ENCODE data around the gene SNRNP35. TPM values are rescaled to one million over a fixed set of nuclear protein-coding genes. Genes with fewer than 3 reads are reported as not detected.
"Not testable (repeated sequence)": the region's sequence is repeated elsewhere in the genome, so short reads cannot be mapped to it uniquely, and the experiment has no call there.

Gene SNRNP35
- total RNA-seq, 1 donor from 2014 or later = 24.3 TPM

DNA sequence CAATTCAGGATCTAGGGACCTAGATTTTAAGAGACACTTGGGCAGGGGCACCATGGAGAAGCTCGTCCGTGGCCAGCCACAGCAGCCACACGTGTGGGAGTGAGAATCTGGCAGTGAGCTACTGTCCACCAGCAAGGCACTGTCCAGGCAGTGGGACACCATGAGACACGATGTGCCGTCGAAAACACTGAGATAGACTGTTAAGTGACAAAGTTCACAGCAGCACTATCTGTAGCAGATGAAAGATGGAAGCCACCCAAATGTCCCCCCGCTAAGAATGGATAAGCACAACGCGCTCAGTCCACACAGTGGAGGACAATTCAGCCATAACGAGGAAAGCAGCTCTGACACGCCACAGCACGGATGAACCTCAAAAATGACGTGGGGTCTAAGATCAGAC lies 55.9 kb downstream of the SNRNP35 start:
- no peak for DNase-seq (ENCODE audit: low spot score)
- intact Hi-C loops (cut with DNase I) = no loop called here

DNA sequence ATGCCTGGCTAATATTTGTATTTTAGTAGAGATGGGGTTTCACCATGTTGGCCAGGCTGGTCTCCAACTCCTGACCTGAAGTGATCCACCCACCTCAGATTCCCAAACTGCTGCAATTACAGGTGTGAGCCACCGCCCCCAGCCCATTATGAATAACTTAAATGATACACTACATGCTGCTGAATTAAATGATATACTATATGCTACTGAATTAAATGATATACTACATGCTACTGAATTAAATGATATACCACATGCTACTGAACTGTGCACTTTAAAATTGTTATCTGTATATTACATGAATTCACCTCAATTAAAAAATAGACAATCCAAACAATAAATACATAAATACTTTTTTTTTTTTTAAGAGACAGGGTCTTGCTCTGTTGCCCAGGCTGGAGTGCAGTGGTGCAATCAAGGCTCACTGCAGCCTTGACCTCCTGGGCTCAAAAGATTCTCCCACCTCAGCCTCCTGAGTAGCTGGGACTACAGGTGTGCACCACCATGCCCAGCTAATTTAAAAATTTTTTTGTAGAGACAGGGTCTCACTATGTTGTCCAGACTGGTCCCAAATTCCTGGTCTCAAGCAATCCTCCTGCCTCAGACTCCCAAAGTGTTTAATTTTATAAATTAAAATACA lies 56.8 kb downstream of the SNRNP35 start:
- DNase-seq (ENCODE audit: low spot score); intact Hi-C loops (cut with DNase I): not testable (repeated sequence)

- intact Hi-C loops (cut with DNase I) = no loop called here
- DNase-seq (ENCODE audit: low spot score) = no peak
Observed at GRCh38 chr12:123516216-123516780, 58.4 kb downstream of the SNRNP35 start.

Other genes starting within 250 kb of the SNRNP35 start
- 22.0 TPM for gene MPHOSPH9, start 225.0 kb upstream of the SNRNP35 start, total RNA-seq
- gene MTRFR, start 224.7 kb upstream of the SNRNP35 start, total RNA-seq = 7.8 TPM
- gene CDK2AP1, start 186.3 kb upstream of the SNRNP35 start, total RNA-seq = 82.3 TPM
- gene SBNO1, start 93.3 kb upstream of the SNRNP35 start, total RNA-seq = 25.3 TPM
- 36.4 TPM for gene KMT5A, start 74.0 kb upstream of the SNRNP35 start, total RNA-seq
- gene RILPL2, start 21.5 kb upstream of the SNRNP35 start, total RNA-seq = 1.6 TPM
- gene RILPL1, start 75.6 kb downstream of the SNRNP35 start, total RNA-seq = 85.3 TPM
- 150 TPM for gene TMED2, start 126.4 kb downstream of the SNRNP35 start, total RNA-seq
- gene DDX55, start 144.0 kb downstream of the SNRNP35 start, total RNA-seq = 5.1 TPM
- 27.9 TPM for gene EIF2B1, start 175.5 kb downstream of the SNRNP35 start, total RNA-seq
- gene GTF2H3, start 175.7 kb downstream of the SNRNP35 start, total RNA-seq = 12.9 TPM
- gene TCTN2, start 213.0 kb downstream of the SNRNP35 start, total RNA-seq = 3.1 TPM